Keratinocyte (primary cell): Measurements from ENCODE around the gene MVP. TPM values are rescaled to one million over a fixed set of nuclear protein-coding genes. Genes with fewer than 3 reads are reported as not detected.

Source experiments
- DNase-seq: peaks from one replicate; pipeline ENCODE4 v3.0.0-alpha.2; 2011; ENCODE audit warnings: low read depth, missing footprints, low spot score
- FAIRE-seq: peaks from 2 replicates; lab custom pipeline; 2011; peaks lifted over from hg19 to GRCh38; lab: Jason Lieb, UNC
- H2AFZ ChIP-seq: 2 replicates; pipeline ENCODE4 v1.6.0; 2012; ENCODE audit warnings: low read length, control low read depth, inconsistent platforms; ENCODE audit not compliant: control insufficient read depth
- H3K27ac ChIP-seq: 2 replicates; pipeline ENCODE4 v1.5.1; 2011; ENCODE audit warnings: low read length; ENCODE audit not compliant: control insufficient read depth, insufficient read depth
- H3K27me3 ChIP-seq: 3 replicates; pipeline ENCODE4 v1.6.0; 2011; ENCODE audit warnings: low read length; ENCODE audit not compliant: control insufficient read depth, insufficient read depth; ENCODE audit errors: extremely low read depth
- H3K36me3 ChIP-seq, 2 experiments: 2 replicates in 1 of 2; 3 replicates in 1 of 2; pipeline ENCODE4 v1.5.1; 2011; ENCODE audit warnings: low read length in 2 of 2, mild to moderate bottlenecking in 1 of 2; ENCODE audit not compliant: control insufficient read depth in 2 of 2, insufficient read depth in 2 of 2; ENCODE audit errors: extremely low read depth in 1 of 2
- H3K4me1 ChIP-seq: 3 replicates; pipeline ENCODE4 v1.5.1; 2011; ENCODE audit warnings: low read length; ENCODE audit not compliant: control insufficient read depth, insufficient read depth; ENCODE audit errors: extremely low read depth
- H3K4me2 ChIP-seq: 3 replicates; pipeline ENCODE4 v1.6.0; 2011; ENCODE audit warnings: low read depth, low read length; ENCODE audit not compliant: control insufficient read depth, insufficient read depth; ENCODE audit errors: extremely low read depth
- H3K4me3 ChIP-seq, 3 experiments: fragments of 200-600 bp in 1 of 3; sonication (generic) in 1 of 3; 2 replicates in 2 of 3; 3 replicates in 1 of 3; pipeline ENCODE4 v1.5.1; 2011 to 2016; ENCODE audit warnings: low read length in 3 of 3, mild to moderate bottlenecking in 3 of 3, control low read depth in 2 of 3, inconsistent platforms in 1 of 3, low read depth in 1 of 3, mixed read lengths in 1 of 3, mixed run types in 1 of 3, moderate library complexity in 1 of 3; ENCODE audit not compliant: control insufficient read depth in 2 of 3, insufficient read depth in 2 of 3; ENCODE audit errors: extremely low read depth in 1 of 3
- H3K79me2 ChIP-seq: 2 replicates; pipeline ENCODE4 v1.6.0; 2012; ENCODE audit warnings: low read length; ENCODE audit not compliant: control insufficient read depth, insufficient read depth
- H3K9ac ChIP-seq: 3 replicates; pipeline ENCODE4 v1.6.0; 2011; ENCODE audit warnings: low read length; ENCODE audit not compliant: control insufficient read depth, insufficient read depth; ENCODE audit errors: extremely low read depth
- H3K9me1 ChIP-seq: 3 replicates; pipeline ENCODE4 v1.6.0; 2011; ENCODE audit warnings: low read length; ENCODE audit not compliant: control insufficient read depth, insufficient read depth; ENCODE audit errors: extremely low read depth
- H3K9me3 ChIP-seq: 2 replicates; pipeline ENCODE4 v1.5.1; 2012; ENCODE audit warnings: low read depth, low read length; ENCODE audit not compliant: control insufficient read depth
- H4K20me1 ChIP-seq: 3 replicates; pipeline ENCODE4 v1.6.0; 2011; ENCODE audit warnings: low read length; ENCODE audit not compliant: control insufficient read depth, insufficient read depth; ENCODE audit errors: extremely low read depth
- CTCF ChIP-seq, 3 experiments: IDR thresholded peaks in 1 of 3; conservative IDR thresholded peaks in 1 of 3; optimal IDR thresholded peaks in 1 of 3; 2 replicates in 2 of 3; 3 replicates in 1 of 3; pipeline versions ENCODE3 to v1.5.1; 2011; ENCODE audit warnings: low read length in 3 of 3, mild to moderate bottlenecking in 3 of 3, moderate library complexity in 2 of 3, control low read depth in 1 of 3, inconsistent platforms in 1 of 3; ENCODE audit not compliant: insufficient read depth in 2 of 3; ENCODE audit errors: extremely low read depth in 1 of 3
- EZH2 ChIP-seq: IDR thresholded peaks from one replicate; pipeline ENCODE4 v1.6.1; 2012; ENCODE audit warnings: inconsistent platforms, mild to moderate bottlenecking, low read length, moderate library complexity
- dilution Hi-C: fragments of 300-500 bp; cut with MboI; formaldehyde crosslinking; loops from one replicate; pipeline ENCODE4 v1.7.0; 2020; ENCODE audit warnings: low sequenced_read_pairs; ENCODE audit not compliant: extremely low pct_ligation_motif_present
- polyA plus RNA-seq, 5 experiments: library from polyadenylated mRNA; depleted of rRNA in 3 of 5; stranded (reverse) in 3 of 5; stranded (forward) in 1 of 5; unstranded in 1 of 5; fragments of >200 nt; gene quantifications; 1 replicate in 1 of 5; 2 replicates in 3 of 5; 3 replicates in 1 of 5; pipeline versions ENCODE4 v1.2.1 to v1.2.3, GENCODE V29; 2011 to 2012; ENCODE audit warnings: missing spikeins in 2 of 5, low read depth in 1 of 5, low replicate concordance in 1 of 5

The MVP gene
- polyA plus RNA-seq, 1 donor (not counting 4 experiments of a cell fraction or from before 2014, with no cell fraction given), result 148 TPM

GRCh38 chr16:29871822-29872546, 51.7 kb downstream of the MVP start:
- dilution Hi-C loops, result no loop called here
- DNase-seq, result no peak
- Histone ChIP-seq H3K9me3 (no peaks in the 10 kb centered on the region), H3K4me3 (no peak overlapping the region), H3K9me1 (no peaks in the 10 kb centered on the region), H3K4me2 (no peak overlapping the region), H2AFZ (no peak overlapping the region), H3K4me1 (no peaks in the 10 kb centered on the region), H4K20me1 (no peaks in the 10 kb centered on the region), H3K27me3 (peaks cover 20% of the 10 kb centered on the region), H3K36me3 (no peaks in the 10 kb centered on the region), H3K27ac (no peak overlapping the region), H3K9ac (no peak overlapping the region), H3K79me2 (no peaks in the 10 kb centered on the region)
- FAIRE-seq, result no peak
- TF ChIP-seq EZH2 (no peak), CTCF (optimal IDR thresholded peaks at IDR 0.05 in 1 of 3, IDR thresholded peaks at IDR 0.05 in 1 of 3, conservative IDR thresholded peaks at IDR 0.05 in 1 of 3; ENCODE audit: extremely low read depth in 1 of 3, insufficient read depth in 2 of 3, low read length in 3 of 3) (no peak)

GRCh38 chr16:29873319-29873718, 53.1 kb downstream of the MVP start:
- H4K20me1 ChIP-seq, result no peaks in the 10 kb centered on the region
- DNase-seq (no peak), FAIRE-seq (no peak)
- H3K9me1 ChIP-seq, result no peaks in the 10 kb centered on the region
- dilution Hi-C loops, result no loop called here
- no peak for TF ChIP-seq CTCF (optimal IDR thresholded peaks at IDR 0.05 in 1 of 3, IDR thresholded peaks at IDR 0.05 in 1 of 3, conservative IDR thresholded peaks at IDR 0.05 in 1 of 3; ENCODE audit: extremely low read depth in 1 of 3, insufficient read depth in 2 of 3, low read length in 3 of 3)
- TF ChIP-seq EZH2, result no peak
- no peaks in the 10 kb centered on the region for H3K9me3 ChIP-seq
- H3K79me2 ChIP-seq, result no peaks in the 10 kb centered on the region
- H3K4me3 ChIP-seq, result no peak overlapping the region
- H3K9ac ChIP-seq, result no peak overlapping the region
- no peak overlapping the region for H3K27ac ChIP-seq
- H3K4me2 ChIP-seq, result no peak overlapping the region
- no peaks in the 10 kb centered on the region for H3K4me1 ChIP-seq
- no peaks in the 10 kb centered on the region for H3K36me3 ChIP-seq
- H2AFZ ChIP-seq, result no peak overlapping the region
- peaks cover 26% of the 10 kb centered on the region for H3K27me3 ChIP-seq
